ENCODE results near the gene SYNPR. TPM values are rescaled to one million over a fixed set of nuclear protein-coding genes. Genes with fewer than 3 reads are reported as not detected.
"Not testable (repeated sequence)": the region's sequence is repeated elsewhere in the genome, so short reads cannot be mapped to it uniquely, and the experiment has no call there.

The SYNPR gene
- total RNA-seq, 2 donors from 2014 or later, result not detected

- no peaks in the 10 kb centered on the region for H3K36me3 Mint-ChIP-seq (ENCODE audit: low read depth)
- H3K9me3 Mint-ChIP-seq, result peaks cover 4% of the 10 kb centered on the region
- no peaks in the 10 kb centered on the region for H3K4me1 Mint-ChIP-seq
- H3K4me3 Mint-ChIP-seq, result no peak overlapping the region
- H3K27ac Mint-ChIP-seq, result no peak overlapping the region
- no peak for ATAC-seq (replicated peaks)
- peaks cover 15% of the 10 kb centered on the region for H3K27me3 Mint-ChIP-seq
Observed at GRCh38 chr3:63644212-63644797, 366.2 kb downstream of the SYNPR start.

GRCh38 chr3:63644928-63645781 lies 367.0 kb downstream of the SYNPR start:
- H3K36me3 Mint-ChIP-seq (ENCODE audit: low read depth); H3K4me3 Mint-ChIP-seq; ATAC-seq (replicated peaks); H3K27ac Mint-ChIP-seq; H3K9me3 Mint-ChIP-seq; H3K4me1 Mint-ChIP-seq: not testable (repeated sequence)
- H3K27me3 Mint-ChIP-seq, result peaks cover 15% of the 10 kb centered on the region

- H3K36me3 Mint-ChIP-seq (ENCODE audit: low read depth), result no peaks in the 10 kb centered on the region
- H3K4me1 Mint-ChIP-seq, result no peaks in the 10 kb centered on the region
- H3K27me3 Mint-ChIP-seq, result no peaks in the 10 kb centered on the region
- H3K27ac Mint-ChIP-seq, result no peak within 1 kb of the TSS
- no peak within 1 kb of the TSS for H3K4me3 Mint-ChIP-seq
- no peaks in the 10 kb centered on the region for H3K9me3 Mint-ChIP-seq
- ATAC-seq (replicated peaks), result no peak
Observed at GRCh38 chr3:63652066-63652725, 374.1 kb downstream of the SYNPR start, which contains the start of gene SNTN. Gene SNTN, plus strand, starts transcription at chr3:63652675. Its CDS starts 13 bp downstream, at chr3:63652688.

- Mint-ChIP-seq H3K9me3 (no peaks in the 10 kb centered on the region), H3K4me3 (no peak overlapping the region), H3K36me3 (ENCODE audit: low read depth) (no peaks in the 10 kb centered on the region), H3K4me1 (no peaks in the 10 kb centered on the region), H3K27ac (no peak overlapping the region), H3K27me3 (peaks cover 4% of the 10 kb centered on the region)
- ATAC-seq (replicated peaks), result no peak
Observed at GRCh38 chr3:63654211-63654610, 376.1 kb downstream of the SYNPR start.

GRCh38 chr3:63654931-63655330 lies 376.8 kb downstream of the SYNPR start:
- ATAC-seq (replicated peaks), result no peak
- peaks cover 5% of the 10 kb centered on the region for H3K27me3 Mint-ChIP-seq
- no peaks in the 10 kb centered on the region for H3K4me1 Mint-ChIP-seq
- no peak overlapping the region for H3K27ac Mint-ChIP-seq
- H3K4me3 Mint-ChIP-seq, result no peak overlapping the region
- no peaks in the 10 kb centered on the region for H3K9me3 Mint-ChIP-seq
- H3K36me3 Mint-ChIP-seq (ENCODE audit: low read depth), result no peaks in the 10 kb centered on the region

GRCh38 chr3:63655519-63655918 lies 377.4 kb downstream of the SYNPR start:
- no peak overlapping the region for H3K27ac Mint-ChIP-seq

GRCh38 chr3:63656786-63657185 lies 378.7 kb downstream of the SYNPR start:
- H3K36me3 Mint-ChIP-seq (ENCODE audit: low read depth), result no peaks in the 10 kb centered on the region
- ATAC-seq (replicated peaks), result no peak
- H3K9me3 Mint-ChIP-seq, result no peaks in the 10 kb centered on the region
- H3K4me1 Mint-ChIP-seq, result no peaks in the 10 kb centered on the region
- H3K4me3 Mint-ChIP-seq, result no peak overlapping the region
- H3K27me3 Mint-ChIP-seq, result peaks cover 11% of the 10 kb centered on the region
- no peak overlapping the region for H3K27ac Mint-ChIP-seq

More at GRCh38 chr3:63655519-63655918, 377.4 kb downstream of the SYNPR start:
- ATAC-seq (replicated peaks), result no peak
- Mint-ChIP-seq H3K36me3 (ENCODE audit: low read depth) (no peaks in the 10 kb centered on the region), H3K27me3 (peaks cover 11% of the 10 kb centered on the region), H3K4me3 (no peak overlapping the region), H3K9me3 (no peaks in the 10 kb centered on the region), H3K4me1 (no peaks in the 10 kb centered on the region)

GRCh38 chr3:63661242-63661641 lies 383.1 kb downstream of the SYNPR start:
- Mint-ChIP-seq H3K9me3 (no peaks in the 10 kb centered on the region), H3K27me3 (peaks cover 11% of the 10 kb centered on the region), H3K27ac (no peak overlapping the region), H3K4me3 (no peak overlapping the region), H3K36me3 (ENCODE audit: low read depth) (no peaks in the 10 kb centered on the region), H3K4me1 (no peaks in the 10 kb centered on the region)
- ATAC-seq (replicated peaks), result no peak

GRCh38 chr3:63662011-63662410 lies 383.9 kb downstream of the SYNPR start:
- ATAC-seq (replicated peaks), result no peak
- Mint-ChIP-seq H3K9me3 (no peaks in the 10 kb centered on the region), H3K27ac (no peak overlapping the region), H3K4me1 (no peaks in the 10 kb centered on the region), H3K27me3 (peaks cover 11% of the 10 kb centered on the region), H3K36me3 (ENCODE audit: low read depth) (no peaks in the 10 kb centered on the region), H3K4me3 (no peak overlapping the region)

- H3K36me3 Mint-ChIP-seq (ENCODE audit: low read depth), result no peaks in the 10 kb centered on the region
- ATAC-seq (replicated peaks), result no peak
- H3K27ac Mint-ChIP-seq, result no peak overlapping the region
- H3K4me3 Mint-ChIP-seq, result no peak overlapping the region
- no peaks in the 10 kb centered on the region for H3K9me3 Mint-ChIP-seq
- peaks cover 11% of the 10 kb centered on the region for H3K27me3 Mint-ChIP-seq
- H3K4me1 Mint-ChIP-seq, result no peaks in the 10 kb centered on the region
Observed at GRCh38 chr3:63662500-63662899, 384.4 kb downstream of the SYNPR start.

All from activated T-helper 17 cell treated with anti-CD3 and anti-CD28 coated beads, Interleukin-2, amount 50 U/mL, for 72 hours (primary cell).